SH-SY5Y (cell line): Measurements from ENCODE around the gene EPB41L4B.

Experiments
- GATA2 ChIP-seq: IDR thresholded peaks from 2 replicates; pipeline ENCODE4 v1.6.1; 2011; ENCODE audit warnings: mild to moderate bottlenecking, low read depth, low read length
- GATA3 ChIP-seq: IDR thresholded peaks from 2 replicates; pipeline ENCODE4 v1.6.1; 2011; ENCODE audit warnings: low read depth, mild to moderate bottlenecking, low read length, moderate library complexity

DNA sequence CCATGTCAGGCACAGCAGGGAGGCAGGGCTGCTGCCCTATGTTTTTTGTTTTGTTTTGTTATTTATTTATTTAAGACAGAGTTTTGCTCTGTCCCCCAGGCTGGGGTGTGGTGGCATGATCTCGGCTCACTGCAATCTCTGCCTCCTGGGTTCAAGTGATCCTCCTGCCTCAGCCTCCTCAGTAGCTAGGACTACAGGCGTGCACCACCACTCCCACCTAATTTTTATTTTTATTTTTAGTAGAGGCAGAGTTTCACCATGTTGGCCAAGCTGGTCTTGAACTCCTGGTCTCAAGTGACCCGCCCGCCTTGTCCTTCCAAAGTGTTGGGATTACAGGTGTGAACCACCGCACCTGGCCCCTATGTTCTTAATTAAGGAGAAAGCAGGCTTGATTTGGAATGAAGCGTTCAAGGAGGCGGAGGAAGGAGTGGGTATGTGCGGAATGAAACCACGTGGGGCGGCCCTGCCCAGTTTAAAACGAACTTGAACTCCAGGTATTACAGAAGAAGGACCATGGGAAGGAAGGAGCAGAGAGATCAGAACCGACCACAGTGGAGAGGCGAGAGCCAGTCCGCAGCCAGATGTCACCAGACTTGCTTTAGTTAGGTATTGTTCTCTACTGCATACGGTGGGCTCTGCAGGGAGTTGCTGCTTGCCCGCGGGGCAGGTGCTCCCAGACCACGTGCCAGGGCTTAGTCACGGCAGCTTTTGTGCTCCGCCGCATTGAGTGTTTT is 34.9 kb upstream of the EPB41L4B start:
- no peak for TF ChIP-seq GATA3
- no peak for TF ChIP-seq GATA2
